A549 (cell line): ENCODE results near the gene DEFB118. TPM values are rescaled to one million over a fixed set of nuclear protein-coding genes. Genes with fewer than 3 reads are reported as not detected.

Experiments
- ATAC-seq, 2 experiments: fragments of 200-7000 bp in 1 of 2; fragments of >200 bp in 1 of 2; cut with Nextera tagmentation in 1 of 2; cut with Tn5 transposase in 1 of 2; 3 replicates each; pipeline versions ENCODE4 v1.8.0 to v1.9.1; 2018 to 2020; ENCODE audit warnings: mild to moderate bottlenecking in 1 of 2, moderate library complexity in 1 of 2
- CTCF ChIA-PET: fragments of 300-600 bp; sonication (Branson Sonifier 250); formaldehyde crosslinking; extraction: SDS; loops from one replicate; lab custom pipeline; 2021; ENCODE audit warnings: antibody characterized with exemption, inconsistent platforms; lab: Yijun Ruan, JAX
- POLR2A ChIA-PET: fragments of 350-600 bp; formaldehyde crosslinking; extraction: SDS; loops from one replicate; lab custom pipeline; 2021; ENCODE audit warnings: antibody characterized with exemption, inconsistent platforms; lab: Yijun Ruan, JAX
- DNase-seq, 2 experiments: peaks; one replicate each; pipeline versions ENCODE4 v3.0.0 to v3.0.0-alpha.2; 2011 to 2016; ENCODE audit warnings: low read depth in 1 of 2, low spot score in 1 of 2
- FAIRE-seq: peaks from 2 replicates; lab custom pipeline; 2011; peaks lifted over from hg19 to GRCh38; lab: Jason Lieb, UNC
- H3K27ac ChIP-seq, 2 experiments: fragments of >200 bp; sonication (Bioruptor Twin); formaldehyde crosslinking; 3 replicates each; pipeline ENCODE4 v1.5.1; 2016 to 2017
- H3K4me1 ChIP-seq: fragments of >200 bp; sonication (Bioruptor Twin); formaldehyde crosslinking; 3 replicates; pipeline ENCODE4 v1.6.1; 2016
- H3K4me2 ChIP-seq: fragments of >200 bp; sonication (Bioruptor Twin); formaldehyde crosslinking; 3 replicates; pipeline ENCODE4 v1.6.1; 2016
- H3K4me3 ChIP-seq: fragments of >200 bp; sonication (Bioruptor Twin); formaldehyde crosslinking; 3 replicates; pipeline ENCODE4 v1.5.1; 2016
- H3K9me3 ChIP-seq: fragments of >200 bp; sonication (Bioruptor Twin); formaldehyde crosslinking; 3 replicates; pipeline ENCODE4 v1.6.1; 2016
- CHD2 ChIP-seq: fragments of 150-350 bp; IDR thresholded peaks from 2 replicates; pipeline ENCODE4 v1.6.1; 2014; ENCODE audit warnings: low read length; ENCODE audit not compliant: partially characterized antibody
- HOXB13 ChIP-seq: fragments of 250-450 bp; sonication (Bioruptor Pico); IDR thresholded peaks from 2 replicates; pipeline ENCODE4 v1.5.0; 2020; ENCODE audit warnings: low read depth, mild to moderate bottlenecking, moderate library complexity
- JUN ChIP-seq, 2 experiments: fragments of >200 bp; sonication (Bioruptor Twin); formaldehyde crosslinking; IDR thresholded peaks; 2 replicates in 1 of 2; 3 replicates in 1 of 2; pipeline ENCODE4 v1.6.1; 2016 to 2017
- JUNB ChIP-seq: fragments of >200 bp; sonication (Bioruptor Twin); formaldehyde crosslinking; IDR thresholded peaks from 2 replicates; pipeline ENCODE4 v1.6.1; 2016
- ZFP36 ChIP-seq: fragments of 450-650 bp; IDR thresholded peaks from 2 replicates; pipeline ENCODE4 v1.6.1; 2014; ENCODE audit warnings: borderline replicate concordance; ENCODE audit not compliant: partially characterized antibody
- WGBS: methylation state at CpG from one replicate; pipeline ENCODE4 v1.1.6; 2017; ENCODE audit errors: missing lambda C conversion rate; 5-methylcytosine and 5-hydroxymethylcytosine counted together
- polyA plus RNA-seq, 4 experiments: library from polyadenylated mRNA; depleted of rRNA in 3 of 4; stranded (reverse); fragments of >200 nt; fragmentation: RNase III in 1 of 4; extraction: RNeasy Plus Mini Kit Qiagen cat#74134 plus additional on column Dnase treatment in 1 of 4; gene quantifications; 2 replicates in 3 of 4; 3 replicates in 1 of 4; pipeline ENCODE4 v1.2.3, GENCODE V29; 2011 to 2017
- small RNA-seq, 6 experiments: library from RNA; depleted of rRNA; stranded (forward); fragments of <200 nt; gene quantifications; one replicate each; pipeline ENCODE3, GENCODE V24; 2012
- TF ChIP-seq, protein P1 (sequence below): fragments of >200 bp; sonication (Bioruptor Twin); formaldehyde crosslinking; IDR thresholded peaks from 2 replicates; pipeline ENCODE4 v1.6.1; 2016
- TF ChIP-seq, protein P2 (sequence below): fragments of 250-450 bp; sonication (Bioruptor Pico); IDR thresholded peaks from 2 replicates; pipeline ENCODE4 v1.5.0; 2020; ENCODE audit warnings: low read depth, mild to moderate bottlenecking, moderate library complexity
- TF ChIP-seq, protein P3 (sequence below): fragments of 450-650 bp; IDR thresholded peaks from 2 replicates; pipeline ENCODE4 v1.6.1; 2014; ENCODE audit warnings: antibody characterized with exemption

DEFB118 gene
- polyA plus RNA-seq, 2 of the 4 experiments (the other 2 are of a cell fraction) = not detected

DNA sequence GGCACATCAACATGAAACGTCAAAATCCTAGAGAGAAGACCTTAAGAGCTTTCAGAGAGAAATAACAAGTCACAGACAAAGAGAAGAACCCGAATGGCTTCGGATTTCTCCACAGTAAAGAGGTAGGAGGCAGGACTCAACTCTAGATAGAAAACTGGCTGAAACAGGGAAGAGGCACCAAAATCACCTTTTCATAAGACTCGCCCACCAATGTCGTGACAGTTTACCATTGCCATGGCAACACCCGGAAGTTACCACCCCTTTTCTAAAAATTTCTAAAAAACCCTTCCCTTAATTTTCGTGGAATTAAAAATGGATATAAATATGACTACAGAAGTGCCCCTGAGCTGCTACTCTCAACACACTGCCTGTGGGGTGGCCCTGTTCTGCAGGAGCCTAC, 49.9 kb downstream of the DEFB118 start:
- ATAC-seq (no peak), FAIRE-seq (no peak), DNase-seq (no peak)
- CTCF ChIA-PET = no interaction called here
- POLR2A ChIA-PET = no interaction called here
- H3K4me2 ChIP-seq = no peak overlapping the region
- H3K27ac ChIP-seq = no peak overlapping the region
- H3K9me3 ChIP-seq = no peaks in the 10 kb centered on the region
- no peak for TF ChIP-seq JUN (IDR thresholded peaks at IDR 0.05)
- TF ChIP-seq ZFP36 = no peak
- TF ChIP-seq JUNB = no peak
- TF ChIP-seq CHD2 = no peak
- no peak for TF ChIP-seq HOXB13 (CRISPR knock-in tag)
- TF ChIP-seq, protein P1, sequence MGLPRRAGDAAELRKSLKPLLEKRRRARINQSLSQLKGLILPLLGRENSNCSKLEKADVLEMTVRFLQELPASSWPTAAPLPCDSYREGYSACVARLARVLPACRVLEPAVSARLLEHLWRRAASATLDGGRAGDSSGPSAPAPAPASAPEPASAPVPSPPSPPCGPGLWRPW = no peak
- TF ChIP-seq, protein P2, sequence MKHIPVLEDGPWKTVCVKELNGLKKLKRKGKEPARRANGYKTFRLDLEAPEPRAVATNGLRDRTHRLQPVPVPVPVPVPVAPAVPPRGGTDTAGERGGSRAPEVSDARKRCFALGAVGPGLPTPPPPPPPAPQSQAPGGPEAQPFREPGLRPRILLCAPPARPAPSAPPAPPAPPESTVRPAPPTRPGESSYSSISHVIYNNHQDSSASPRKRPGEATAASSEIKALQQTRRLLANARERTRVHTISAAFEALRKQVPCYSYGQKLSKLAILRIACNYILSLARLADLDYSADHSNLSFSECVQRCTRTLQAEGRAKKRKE (CRISPR knock-in tag) = no peak
- TF ChIP-seq, protein P3, sequence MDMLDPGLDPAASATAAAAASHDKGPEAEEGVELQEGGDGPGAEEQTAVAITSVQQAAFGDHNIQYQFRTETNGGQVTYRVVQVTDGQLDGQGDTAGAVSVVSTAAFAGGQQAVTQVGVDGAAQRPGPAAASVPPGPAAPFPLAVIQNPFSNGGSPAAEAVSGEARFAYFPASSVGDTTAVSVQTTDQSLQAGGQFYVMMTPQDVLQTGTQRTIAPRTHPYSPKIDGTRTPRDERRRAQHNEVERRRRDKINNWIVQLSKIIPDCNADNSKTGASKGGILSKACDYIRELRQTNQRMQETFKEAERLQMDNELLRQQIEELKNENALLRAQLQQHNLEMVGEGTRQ = no peak
- H3K4me3 ChIP-seq = no peak overlapping the region
- H3K4me1 ChIP-seq = no peaks in the 10 kb centered on the region
- 40% methylated on average over 7 of the region's 7 CpGs for WGBS

Small RNA genes within 50 kb of the gene (small RNA-seq; reads per million reads assigned to genes)
- gene DEFB117 (0 reads per million in 6 experiments), gene RF00561 (0 reads per million in 6 experiments), gene RNA5SP480 (0 reads per million in 6 experiments)

Other genes with a start within 250 kb of the DEFB118 start
- gene DEFB115, start 110.9 kb upstream of the DEFB118 start, polyA plus RNA-seq (2011; rRNA removed) = not detected in 2 replicates
- gene DEFB115, start 110.9 kb upstream of the DEFB118 start, polyA plus RNA-seq (2017; fragmentation: RNase III; extraction: RNeasy Plus Mini Kit Qiagen cat#74134 plus additional on column Dnase treatment) = not detected in 3 replicates
- not detected in 2 replicates for gene DEFB116, start 60.0 kb upstream of the DEFB118 start, polyA plus RNA-seq (2011; rRNA removed)
- gene DEFB116, start 60.0 kb upstream of the DEFB118 start, polyA plus RNA-seq (2017; fragmentation: RNase III; extraction: RNeasy Plus Mini Kit Qiagen cat#74134 plus additional on column Dnase treatment) = not detected in 3 replicates
- not detected in 2 replicates for gene DEFB119, start 22.0 kb downstream of the DEFB118 start, polyA plus RNA-seq (2011; rRNA removed)
- gene DEFB119, start 22.0 kb downstream of the DEFB118 start, polyA plus RNA-seq (2017; fragmentation: RNase III; extraction: RNeasy Plus Mini Kit Qiagen cat#74134 plus additional on column Dnase treatment) = not detected in 3 replicates
- gene DEFB121, start 37.6 kb downstream of the DEFB118 start, polyA plus RNA-seq (2011; rRNA removed) = not detected in 2 replicates
- gene DEFB121, start 37.6 kb downstream of the DEFB118 start, polyA plus RNA-seq (2017; fragmentation: RNase III; extraction: RNeasy Plus Mini Kit Qiagen cat#74134 plus additional on column Dnase treatment) = not detected in 3 replicates
- not detected in 2 replicates for gene DEFB123, start 72.0 kb downstream of the DEFB118 start, polyA plus RNA-seq (2011; rRNA removed)
- not detected in 3 replicates for gene DEFB123, start 72.0 kb downstream of the DEFB118 start, polyA plus RNA-seq (2017; fragmentation: RNase III; extraction: RNeasy Plus Mini Kit Qiagen cat#74134 plus additional on column Dnase treatment)
- gene DEFB124, start 106.5 kb downstream of the DEFB118 start, polyA plus RNA-seq (2011; rRNA removed) = not detected in 2 replicates
- 0.18 TPM in 1 of 3 replicates, not detected in the others for gene DEFB124, start 106.5 kb downstream of the DEFB118 start, polyA plus RNA-seq (2017; fragmentation: RNase III; extraction: RNeasy Plus Mini Kit Qiagen cat#74134 plus additional on column Dnase treatment)
- not detected in 2 replicates for gene REM1, start 106.7 kb downstream of the DEFB118 start, polyA plus RNA-seq (2011; rRNA removed)
- gene REM1, start 106.7 kb downstream of the DEFB118 start, polyA plus RNA-seq (2017; fragmentation: RNase III; extraction: RNeasy Plus Mini Kit Qiagen cat#74134 plus additional on column Dnase treatment) = not detected in 3 replicates
- gene HM13, start 145.8 kb downstream of the DEFB118 start, polyA plus RNA-seq (2011; rRNA removed) = 164 and 229 TPM in 2 replicates
- gene HM13, start 145.8 kb downstream of the DEFB118 start, polyA plus RNA-seq (2017; fragmentation: RNase III; extraction: RNeasy Plus Mini Kit Qiagen cat#74134 plus additional on column Dnase treatment) = 167 to 178 TPM (median 178 TPM) in 3 replicates
- 237 and 250 TPM in 2 replicates for gene ID1, start 236.7 kb downstream of the DEFB118 start, polyA plus RNA-seq (2011; rRNA removed)
- 257 to 432 TPM (median 387 TPM) in 3 replicates for gene ID1, start 236.7 kb downstream of the DEFB118 start, polyA plus RNA-seq (2017; fragmentation: RNase III; extraction: RNeasy Plus Mini Kit Qiagen cat#74134 plus additional on column Dnase treatment)